H54 (cell line): ENCODE results near the gene CMTM2.

ENCODE experiments used
- DNase-seq: peaks from one replicate; pipeline ENCODE4 v3.0.0; 2011; ENCODE audit warnings: low spot score, mixed read lengths; ENCODE audit not compliant: insufficient read length
- FAIRE-seq: peaks from 3 replicates; lab custom pipeline; 2011; peaks lifted over from hg19 to GRCh38; lab: Jason Lieb, UNC
- POLR2A ChIP-seq: IDR thresholded peaks from 2 replicates; pipeline ENCODE4 v1.6.1; 2011; ENCODE audit warnings: low read depth, mild to moderate bottlenecking, low read length

The CMTM2 gene

DNA sequence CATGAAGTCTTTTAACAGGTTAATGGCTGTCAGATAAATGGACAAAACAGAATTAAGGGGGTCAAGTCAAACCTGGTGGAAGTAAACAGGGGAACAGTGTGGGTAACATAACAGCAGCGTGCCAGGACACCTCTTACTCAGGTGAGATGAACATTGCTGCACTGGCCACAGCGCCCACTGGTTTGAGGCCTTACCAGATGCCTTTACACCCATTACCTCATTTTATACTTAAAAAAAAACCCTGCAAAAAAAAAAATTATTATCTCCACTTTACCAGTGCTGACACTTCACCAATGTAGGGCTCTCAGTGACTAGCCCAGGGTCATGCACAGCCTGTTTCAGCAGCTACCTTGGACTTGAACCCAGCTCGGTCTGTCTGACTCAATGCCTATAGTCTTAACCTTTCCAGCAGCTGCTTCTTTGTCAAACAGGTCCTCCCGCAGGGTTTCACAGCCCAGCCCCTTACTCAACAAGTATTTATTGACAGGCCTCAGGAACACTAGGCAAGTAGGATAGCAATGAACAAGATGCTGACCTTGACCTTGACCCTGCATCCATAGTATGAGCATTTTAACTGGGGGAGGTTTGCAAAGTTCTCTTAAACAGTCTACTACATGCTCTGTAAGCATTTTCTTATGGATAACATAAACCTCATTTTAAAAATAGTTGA, 55.4 kb downstream of the CMTM2 start:
- no peak for TF ChIP-seq POLR2A
- no peak for FAIRE-seq
- no peak for DNase-seq

DNA sequence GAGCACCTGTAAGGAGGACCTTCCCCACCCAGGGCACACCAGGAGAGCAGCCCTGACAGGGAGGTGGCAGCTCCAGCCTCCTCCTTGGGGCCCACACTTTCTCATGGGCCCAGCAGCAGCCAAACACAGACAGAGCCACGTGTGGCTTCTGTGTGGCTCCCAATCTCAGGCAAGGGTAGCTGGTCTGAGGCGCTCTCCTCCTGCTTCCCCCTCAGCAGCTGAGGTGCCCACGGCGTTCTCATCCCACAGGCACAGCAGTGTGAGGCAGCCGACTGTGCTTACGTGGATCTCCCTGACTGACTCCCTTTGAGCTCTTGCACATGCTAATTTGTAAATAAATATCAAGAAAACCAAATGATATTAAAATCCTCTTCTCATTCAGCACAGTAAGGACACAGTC, 56.1 kb downstream of the CMTM2 start:
- no peak for FAIRE-seq
- no peak for DNase-seq
- TF ChIP-seq POLR2A, result no peak

DNA sequence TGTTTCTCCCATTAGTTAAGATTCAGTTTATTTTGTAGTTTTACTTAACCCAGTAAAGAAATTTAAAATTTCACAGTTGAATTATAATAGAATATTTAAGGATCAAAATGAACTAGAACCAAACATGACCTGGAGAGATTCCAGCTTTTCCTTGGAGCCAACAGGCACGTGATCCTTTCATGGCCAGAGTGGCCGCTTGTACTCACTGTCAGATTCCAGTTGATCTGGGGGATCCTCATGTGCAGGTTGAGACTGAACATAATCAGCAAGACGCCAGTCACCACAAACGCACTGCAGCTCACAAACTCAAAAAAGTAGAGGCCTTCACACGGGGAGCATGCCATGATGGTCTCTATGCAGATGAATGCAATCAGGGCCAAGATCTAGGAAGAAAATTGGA, 56.9 kb downstream of the CMTM2 start:
- FAIRE-seq (no peak), DNase-seq (no peak)
- TF ChIP-seq POLR2A, result no peak

DNA sequence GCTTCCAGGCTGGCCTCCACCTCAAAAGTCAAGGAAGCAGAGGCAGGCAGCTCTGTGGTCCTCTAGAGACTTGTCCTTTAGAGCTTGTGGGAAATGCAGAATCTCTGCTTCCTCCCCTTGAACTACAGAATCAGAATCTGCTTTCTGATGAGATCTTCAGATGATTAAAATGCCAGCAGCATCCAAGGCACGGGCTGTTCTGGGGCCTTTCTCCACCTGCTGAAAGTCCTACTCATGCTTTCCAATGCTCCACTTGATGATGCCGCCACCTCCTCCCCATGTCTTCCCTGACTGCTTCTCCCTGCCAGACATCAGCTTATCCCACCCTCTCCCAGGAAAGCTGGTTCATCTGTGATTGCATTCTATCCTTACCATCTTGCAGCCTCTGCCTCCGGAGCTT, 58.5 kb downstream of the CMTM2 start:
- no peak for DNase-seq
- no peak for FAIRE-seq
- TF ChIP-seq POLR2A, result no peak
